ENCODE results near the gene KIF26B.

The KIF26B gene

GRCh38 chr1:245363461-245364200 is 208.8 kb downstream of the KIF26B start:
- DNase-seq, result no peak

GRCh38 chr1:245365095-245366020 is 210.6 kb downstream of the KIF26B start:
- no peak for DNase-seq

DNA sequence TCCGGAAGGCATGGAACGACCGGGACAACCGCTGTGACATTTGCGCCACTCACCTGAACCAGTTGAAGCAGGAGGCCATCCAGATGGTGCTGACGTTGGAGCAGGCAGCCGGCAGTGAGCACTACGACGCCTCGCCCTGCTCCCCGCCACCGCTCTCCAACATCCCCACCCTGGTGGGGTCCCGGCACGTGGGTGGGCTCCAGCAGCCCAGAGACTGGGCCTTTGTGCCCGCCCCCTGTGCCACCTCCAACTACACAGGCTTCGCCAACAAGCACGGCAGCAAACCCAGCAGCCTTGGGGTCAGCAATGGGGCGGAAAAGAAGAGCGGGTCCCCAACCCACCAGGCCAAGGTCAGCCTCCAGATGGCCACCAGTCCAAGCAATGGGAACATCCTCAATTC is 212.1 kb downstream of the KIF26B start:
- DNase-seq, result no peak

DNA sequence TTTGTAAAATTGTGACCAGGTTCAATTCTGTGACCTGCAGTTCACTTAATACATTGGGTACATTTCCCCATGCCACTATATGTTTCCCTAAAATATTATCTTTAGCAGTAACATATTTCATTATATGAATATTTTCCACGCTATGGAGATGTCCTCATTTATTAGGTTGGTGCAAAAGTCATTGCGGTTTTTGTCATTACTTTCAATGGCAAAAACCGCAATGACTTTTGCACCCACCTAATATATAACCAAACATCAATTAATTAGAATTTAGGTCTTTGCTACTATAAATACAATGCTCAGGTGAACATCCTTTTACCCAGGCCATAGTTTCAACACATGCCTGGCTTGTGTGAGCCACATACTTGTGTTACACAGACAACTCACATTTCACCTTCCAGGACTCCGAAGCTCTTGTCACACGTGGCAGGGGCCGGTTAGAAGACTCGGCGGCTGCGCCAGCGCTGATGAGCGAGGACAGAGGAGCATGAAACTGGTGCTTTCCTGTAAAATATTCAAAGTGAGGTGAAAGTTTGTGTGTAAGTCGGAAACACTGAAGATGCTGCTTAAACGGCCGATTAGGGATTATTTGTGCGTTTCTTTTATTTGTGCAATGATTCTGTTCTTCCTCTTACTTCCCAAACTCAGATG is 215.5 kb downstream of the KIF26B start:
- no peak for DNase-seq

DNA sequence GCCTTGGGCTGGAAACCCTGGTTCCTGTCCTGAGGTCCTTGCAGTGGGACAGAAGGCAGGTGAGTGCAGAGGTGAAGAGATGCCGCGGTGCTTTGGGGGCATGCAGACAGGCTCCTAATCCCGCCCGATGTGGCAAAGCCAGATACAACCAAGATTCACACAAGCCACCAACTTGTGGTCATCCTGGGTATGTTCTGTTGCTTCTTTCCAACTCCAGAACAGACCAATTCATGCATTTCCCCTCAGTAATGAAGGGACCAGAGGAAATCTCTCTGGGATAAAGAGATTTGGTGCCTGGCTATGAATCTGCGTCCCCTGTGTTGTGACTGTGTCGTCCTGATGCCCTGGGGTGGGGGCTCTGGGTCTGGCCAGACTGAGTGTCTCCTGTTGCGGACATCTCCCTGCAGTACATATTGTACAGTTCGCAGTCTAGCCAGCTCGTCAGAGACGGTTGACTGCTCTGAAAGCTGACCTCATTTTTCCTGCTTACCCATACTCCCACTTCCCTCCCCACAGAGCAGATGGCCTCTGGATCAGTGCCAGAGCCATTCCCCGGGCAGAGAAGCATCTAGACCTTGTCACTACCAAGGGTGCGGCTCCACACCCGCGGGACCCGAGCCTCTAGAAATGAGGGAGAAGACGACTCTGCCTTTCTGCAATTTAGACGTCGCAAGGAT is 216.3 kb downstream of the KIF26B start:
- DNase-seq, result no peak

DNA sequence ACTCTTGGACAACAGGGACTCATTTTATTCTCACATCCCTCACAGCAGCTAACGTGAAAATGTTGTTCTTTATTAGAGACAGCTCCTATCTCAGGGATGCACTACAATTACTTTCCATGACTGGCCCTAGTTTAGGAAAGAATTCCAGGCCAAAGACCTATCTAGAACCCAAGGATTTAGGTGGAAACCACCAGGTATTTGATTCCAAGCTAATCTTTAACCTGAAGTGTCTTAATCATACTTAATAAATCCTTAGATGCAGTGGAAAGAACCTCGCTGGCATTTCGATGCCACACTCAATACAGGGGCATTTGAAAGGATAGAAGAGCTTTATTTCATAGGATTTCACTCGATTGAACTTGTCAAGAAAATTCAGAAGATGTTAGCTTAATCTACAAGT is 218.3 kb downstream of the KIF26B start:
- no peak for DNase-seq

DNA sequence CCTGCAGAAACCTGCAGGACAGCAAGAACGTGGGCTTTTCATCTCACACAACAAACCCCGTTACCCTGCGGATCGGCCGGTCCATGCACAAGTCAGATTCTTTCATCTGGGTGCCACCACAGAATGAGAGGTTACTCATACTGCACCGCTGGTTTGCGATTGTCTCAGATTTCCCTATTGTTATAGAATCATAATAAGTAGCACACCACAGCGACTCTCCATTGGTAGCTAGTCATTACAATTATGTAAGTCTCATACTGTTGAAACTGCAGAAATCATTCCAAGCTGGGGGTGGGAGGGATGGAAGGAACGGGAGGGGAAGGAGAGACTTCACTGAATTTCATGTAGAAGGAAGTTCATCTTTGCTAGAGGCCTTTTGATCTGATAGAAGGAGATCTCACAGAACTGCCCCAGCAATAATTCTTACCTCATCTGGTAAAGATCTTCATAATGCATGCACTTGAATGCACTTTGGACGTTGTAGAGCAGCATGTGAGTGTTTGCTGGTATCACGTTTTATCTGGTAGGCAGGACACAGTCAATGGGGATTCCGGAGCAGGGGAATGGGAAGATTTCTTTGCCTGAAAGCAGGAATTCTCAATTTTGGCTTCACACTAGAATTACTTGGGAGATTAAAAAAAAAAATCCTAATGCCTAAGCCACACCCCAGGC is 221.1 kb downstream of the KIF26B start:
- no peak for DNase-seq

DNA sequence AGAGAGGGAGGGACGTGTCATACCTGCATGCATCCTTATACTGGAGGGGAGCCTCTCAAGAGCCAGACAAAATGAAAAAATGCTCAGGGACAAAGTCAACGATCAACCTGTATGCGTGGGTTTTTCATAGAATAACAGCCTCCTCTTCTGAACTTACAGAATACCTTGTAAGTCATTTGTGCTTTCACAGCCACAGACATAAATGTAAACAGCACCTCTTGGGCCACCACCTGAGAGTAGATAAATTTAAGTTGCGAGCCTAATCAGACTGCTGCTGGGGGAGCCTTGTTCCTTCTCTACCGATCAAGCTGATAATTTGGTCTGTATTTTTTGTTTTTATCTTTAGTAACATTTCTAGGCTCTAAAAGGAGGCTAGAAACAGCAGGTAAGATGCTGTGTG is 223.1 kb downstream of the KIF26B start:
- no peak for DNase-seq

GRCh38 chr1:245378311-245378722 is 223.5 kb downstream of the KIF26B start:
- DNase-seq, result no peak

GRCh38 chr1:245378745-245379144 is 224.0 kb downstream of the KIF26B start:
- no peak for DNase-seq

DNA sequence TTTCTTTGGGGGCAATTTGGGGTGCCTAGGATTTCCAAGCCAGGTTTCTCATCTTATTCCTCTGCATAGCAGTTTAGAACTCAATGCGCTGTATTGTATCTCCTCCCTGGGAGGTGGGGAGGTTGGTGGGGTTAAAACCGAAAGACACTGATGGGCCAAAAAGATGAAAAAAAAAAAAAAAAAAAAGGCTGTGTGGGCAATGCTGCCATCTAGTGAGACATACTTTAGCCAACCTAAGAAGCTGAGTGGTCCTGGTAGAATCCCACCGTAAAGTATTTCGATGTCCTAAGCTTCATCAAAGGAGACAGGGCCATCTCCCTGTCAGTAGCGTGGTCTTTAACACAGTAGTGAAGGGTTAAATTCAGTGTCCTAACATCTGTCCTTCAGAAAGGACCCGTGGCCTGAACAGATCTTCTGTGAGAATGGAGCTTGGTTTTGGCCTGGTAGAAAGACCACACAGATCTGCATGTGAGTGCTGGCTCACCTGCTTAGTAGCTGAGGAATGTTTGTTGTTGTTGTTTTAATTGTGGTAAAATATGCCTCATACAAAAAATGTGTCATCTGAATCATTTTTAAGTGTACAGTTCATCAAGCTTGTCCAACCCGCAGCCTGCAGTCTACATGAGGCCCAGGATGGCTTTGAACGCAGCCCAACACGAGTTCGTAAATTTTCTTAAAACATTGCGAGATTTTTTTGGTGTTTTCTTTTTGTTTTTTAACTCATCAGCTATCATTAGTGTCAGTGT is 226.2 kb downstream of the KIF26B start:
- peak in 1 of 2 experiments; percentile 12 for DNase-seq

GRCh38 chr1:245382981-245383380 is 228.2 kb downstream of the KIF26B start:
- DNase-seq, result no peak

DNA sequence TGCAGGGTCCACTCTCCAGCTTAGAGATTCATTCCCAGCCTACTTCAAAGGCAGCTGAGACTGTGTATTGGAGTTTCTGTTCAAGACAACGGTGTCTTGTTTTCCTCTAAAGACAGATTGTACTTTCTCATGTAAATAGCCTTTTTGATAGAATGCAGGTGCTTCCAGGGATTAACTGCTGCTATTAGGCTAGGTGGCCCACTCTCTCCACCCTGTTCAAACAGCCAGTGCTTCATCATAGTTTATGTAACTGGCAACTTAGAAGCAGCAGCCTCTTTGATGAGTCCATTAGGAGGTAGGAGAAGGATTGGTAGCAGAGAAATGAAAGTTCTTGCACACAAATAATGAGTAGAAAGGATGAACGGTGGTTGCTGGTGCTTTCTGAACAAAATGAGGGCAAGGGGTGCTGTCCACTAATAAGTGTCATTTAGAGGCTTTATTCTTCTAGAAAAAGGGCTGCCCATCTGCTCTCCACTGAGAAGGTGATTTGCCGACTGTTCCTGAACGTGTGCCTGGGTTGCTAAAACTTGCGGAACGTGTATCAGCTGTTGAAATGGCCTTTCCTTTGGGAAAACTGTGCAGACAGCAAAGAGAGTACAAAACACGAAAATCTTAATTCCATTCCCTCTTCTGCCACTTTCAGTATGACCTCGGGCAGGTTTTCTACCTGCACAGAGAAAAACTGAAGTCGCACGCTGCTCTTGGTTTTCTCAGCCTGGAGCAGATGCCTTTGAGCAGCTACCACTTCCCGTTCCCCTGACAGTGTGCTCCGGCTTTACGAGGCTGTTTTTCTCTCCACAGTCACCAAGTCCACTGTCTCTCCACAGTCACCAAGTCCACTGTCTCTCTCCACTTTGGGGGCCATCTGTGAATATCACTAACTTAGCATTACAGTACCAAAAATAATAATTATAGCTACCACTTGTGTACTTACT is 228.9 kb downstream of the KIF26B start:
- no peak for DNase-seq

GRCh38 chr1:245386297-245386971 is 231.6 kb downstream of the KIF26B start:
- DNase-seq, result no peak

- DNase-seq, result no peak
Measured at GRCh38 chr1:245388687-245389086, 233.9 kb downstream of the KIF26B start.

- no peak for DNase-seq
Measured at GRCh38 chr1:245389873-245390272, 235.1 kb downstream of the KIF26B start.

DNA sequence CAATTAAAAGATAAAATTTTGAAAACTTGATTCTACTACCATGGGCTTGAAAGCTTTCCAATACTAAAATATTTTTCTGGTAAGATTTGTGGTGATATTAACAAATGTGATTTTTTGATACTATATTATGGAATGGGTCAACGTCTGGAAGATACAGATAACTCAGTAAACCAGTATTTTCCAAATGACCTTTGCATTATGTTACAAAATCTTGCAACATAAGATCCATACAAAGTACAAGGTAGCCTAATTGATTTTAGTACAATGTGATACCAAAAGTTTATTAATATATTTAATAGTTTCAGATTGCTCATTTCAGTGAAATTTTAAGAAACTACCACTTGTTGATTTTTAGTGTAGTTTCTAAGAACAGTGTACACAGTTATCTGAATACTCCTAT is 236.2 kb downstream of the KIF26B start:
- DNase-seq, result no peak

DNA sequence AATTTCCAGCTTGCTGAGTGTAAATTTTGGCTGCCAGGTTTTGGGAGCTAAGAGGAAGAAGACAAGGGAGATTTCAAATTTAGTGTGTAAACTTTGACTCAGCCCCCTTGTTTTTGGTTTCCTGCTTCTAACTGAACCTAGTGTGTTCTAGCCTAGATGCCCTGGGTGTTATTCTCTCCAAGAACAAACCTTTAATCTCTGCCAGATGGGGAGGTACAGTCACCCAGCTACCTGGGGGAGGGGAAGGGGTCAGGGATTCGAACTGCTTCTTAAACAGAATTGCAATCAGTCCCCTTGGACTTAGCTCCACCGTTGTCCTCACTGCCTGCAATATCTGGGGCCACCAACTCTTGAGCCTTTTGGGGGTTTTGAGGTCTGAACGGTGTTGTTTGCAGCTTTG is 238.9 kb downstream of the KIF26B start:
- peak in 1 of 2 experiments; percentile 13 for DNase-seq

- DNase-seq, result no peak
Measured at GRCh38 chr1:245395680-245396079, 240.9 kb downstream of the KIF26B start.

- DNase-seq, result no peak
Measured at GRCh38 chr1:245396615-245397014, 241.8 kb downstream of the KIF26B start.
